GM12878 (cell line): Measurements from ENCODE around the gene RCC2.

Experiments used
- CTCF ChIP-seq, 3 experiments: IDR thresholded peaks in 2 of 3; conservative IDR thresholded peaks in 1 of 3; 2 replicates each; pipeline ENCODE4 v1.5.1; 2011; ENCODE audit warnings: low read depth in 3 of 3, low read length in 3 of 3, mild to moderate bottlenecking in 3 of 3, control low read depth in 2 of 3, moderate library complexity in 2 of 3, inconsistent platforms in 1 of 3, mixed read lengths in 1 of 3; ENCODE audit not compliant: control insufficient read depth in 2 of 3, insufficient read depth in 1 of 3; ENCODE audit errors: extremely low read depth in 1 of 3
- POU2F2 ChIP-seq: IDR thresholded peaks from 3 replicates; pipeline ENCODE4 v1.6.1; 2011; ENCODE audit warnings: low read depth, mild to moderate bottlenecking, low read length, borderline replicate concordance
- ZNF24 ChIP-seq: fragments of 450-650 bp; IDR thresholded peaks from 2 replicates; pipeline ENCODE4 v1.6.1; 2017; ENCODE audit warnings: antibody characterized with exemption, mild to moderate bottlenecking

GRCh38 chr1:17475752-17476151 lies 36.3 kb upstream of the RCC2 start:
- TF ChIP-seq CTCF (IDR thresholded peaks at IDR 0.05 in 2 of 3, conservative IDR thresholded peaks at IDR 0.05 in 1 of 3; ENCODE audit: control insufficient read depth in 2 of 3, extremely low read depth in 1 of 3, insufficient read depth in 1 of 3, low read depth in 3 of 3, low read length in 3 of 3) (no peak), POU2F2 (no peak), ZNF24 (no peak)
